Right lobe of liver (tissue), 6 donors: ENCODE results near the gene FLT1. TPM values are rescaled to one million over a fixed set of nuclear protein-coding genes. Genes with fewer than 3 reads are reported as not detected.

Experiments
- ATAC-seq, 4 donors: fragments of 200-7000 bp; cut with Tn5 transposase; one replicate each; pipeline ENCODE4 v1.9.1; 2020; ENCODE audit warnings: mild to moderate bottlenecking in 4 of 4, moderate library complexity in 4 of 4
- DNase-seq, 3 donors: peaks; one replicate each; pipeline ENCODE4 v3.0.0-alpha.2; 2020
- H3K27ac ChIP-seq, 3 donors: fragments of 200-600 bp; one replicate each; pipeline ENCODE4 v1.8.0; 2022
- H3K27me3 ChIP-seq, 2 donors: fragments of 200-600 bp; one replicate each; pipeline ENCODE4 v1.8.0; 2022
- H3K36me3 ChIP-seq, 4 donors: fragments of 200-600 bp; sonication (generic) in 1 of 4; one replicate each; pipeline versions ENCODE4 v1.5.1 to v1.8.0; 2017 to 2022; ENCODE audit warnings: control low read depth in 1 of 4
- H3K4me1 ChIP-seq, 4 donors: fragments of 200-600 bp; sonication (generic) in 1 of 4; one replicate each; pipeline versions ENCODE4 v1.5.1 to v1.8.0; 2017 to 2022; ENCODE audit warnings: control low read depth in 1 of 4
- H3K4me3 ChIP-seq, 3 donors: fragments of 200-600 bp; one replicate each; pipeline ENCODE4 v1.8.0; 2022
- H3K9me3 ChIP-seq, 4 donors: fragments of 200-600 bp; sonication (generic) in 1 of 4; one replicate each; pipeline versions ENCODE4 v1.5.1 to v1.8.0; 2017 to 2022; ENCODE audit warnings: control low read depth in 1 of 4
- CTCF ChIP-seq, 4 donors: fragments of 200-600 bp in 3 of 4; fragments of 450-650 bp in 1 of 4; IDR thresholded peaks; one replicate each; pipeline versions ENCODE4 v1.5.1 to v1.8.0; 2016 to 2022; ENCODE audit warnings: antibody characterized with exemption in 4 of 4, mild to moderate bottlenecking in 2 of 4
- POLR2A ChIP-seq: fragments of 450-650 bp; IDR thresholded peaks from one replicate; pipeline ENCODE4 v1.6.1; 2017; ENCODE audit warnings: antibody characterized with exemption, mild to moderate bottlenecking
- WGBS: methylation state at CpG from one replicate; pipeline ENCODE4 v1.1.6; 2018; ENCODE audit warnings: low coverage, low lambda C conversion rate; ENCODE audit not compliant: insufficient coverage; ENCODE audit errors: missing lambda C conversion rate; 5-methylcytosine and 5-hydroxymethylcytosine counted together
- intact Hi-C, 2 donors: fragments of 100-400 bp; cut with DNase I; formaldehyde crosslinking; loops; one replicate each; pipeline versions ENCODE4 v1.11.2 to v1.14.1; 2022
- total RNA-seq, 6 experiments: library from RNA; depleted of rRNA in 2 of 6; stranded (reverse); fragments of >200 nt in 2 of 6; fragmentation: NEBNext Ultra II Directional in 3 of 6; extraction: Animal tissue kit (Norgen Biotek cat#: 25700) in 3 of 6; gene quantifications; one replicate each; pipeline versions ENCODE4 v1.1.0 to v1.2.4, GENCODE V29; 2016 to 2023
- donor health status: DM: no; HTN: yes; CAD: no.
- donor health status: DM: no; HTN: no; CAD: no.
- donor health status: DM: no; HTN: no; CAD: no.
- donor health status: DM: no; HTN: yes; CAD: no.
- donor health status: DM: no; HTN: yes; CAD: no.

The FLT1 gene
- total RNA-seq, 6 experiments from 2014 or later: 10.6 to 66.4 (median 20.5) TPM

GRCh38 chr13:28464861-28465460 lies 30.0 kb downstream of the FLT1 start:
- H3K9me3 ChIP-seq: no peaks in the 10 kb centered on the region
- no peak for DNase-seq
- H3K27me3 ChIP-seq: no peaks in the 10 kb centered on the region
- intact Hi-C loops: no loop called here
- no peaks in the 10 kb centered on the region for H3K36me3 ChIP-seq
- ATAC-seq: no peak
- no peak overlapping the region for H3K27ac ChIP-seq
- no peaks in the 10 kb centered on the region for H3K4me1 ChIP-seq
- no peak for TF ChIP-seq POLR2A
- TF ChIP-seq CTCF (IDR thresholded peaks at IDR 0.05): no peak
- H3K4me3 ChIP-seq: no peak overlapping the region
- 68% methylated on average over 6 of the region's 6 CpGs for WGBS

GRCh38 chr13:28463481-28463880 lies 31.4 kb downstream of the FLT1 start:
- ATAC-seq (no peak), DNase-seq (no peak)
- 41% methylated on average over 3 of the region's 3 CpGs for WGBS
- intact Hi-C loops: no loop called here
- H3K4me3 ChIP-seq: no peak overlapping the region
- H3K27me3 ChIP-seq: no peaks in the 10 kb centered on the region
- no peaks in the 10 kb centered on the region for H3K36me3 ChIP-seq
- TF ChIP-seq CTCF (IDR thresholded peaks at IDR 0.05) (no peak), POLR2A (no peak)
- no peak overlapping the region for H3K27ac ChIP-seq
- H3K4me1 ChIP-seq: no peaks in the 10 kb centered on the region
- no peaks in the 10 kb centered on the region for H3K9me3 ChIP-seq

DNA sequence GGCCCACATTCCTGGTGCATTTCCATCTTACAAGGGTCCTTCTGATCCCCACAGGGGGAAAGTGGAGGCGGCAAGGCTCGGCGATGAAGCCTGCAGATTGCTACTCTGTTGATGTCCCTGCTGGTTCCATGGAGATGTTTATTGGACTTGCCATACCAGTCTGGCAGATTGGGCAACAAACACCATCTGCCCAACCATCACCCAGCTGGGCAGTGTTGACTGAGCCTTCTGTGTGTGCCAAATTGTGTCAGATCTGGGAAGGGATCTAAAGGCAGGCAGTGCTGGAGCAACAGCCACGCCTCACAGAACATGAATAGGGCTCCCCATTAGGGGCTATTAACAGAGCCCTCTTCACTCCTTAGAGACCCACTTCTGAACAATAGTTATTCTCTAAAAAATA lies 35.0 kb downstream of the FLT1 start:
- H3K4me1 ChIP-seq: no peaks in the 10 kb centered on the region
- H3K27me3 ChIP-seq: no peaks in the 10 kb centered on the region
- no peak for ATAC-seq
- 77% methylated on average over 4 of the region's 4 CpGs for WGBS
- intact Hi-C loops: no loop called here
- no peaks in the 10 kb centered on the region for H3K9me3 ChIP-seq
- no peak overlapping the region for H3K27ac ChIP-seq
- no peak for DNase-seq
- TF ChIP-seq CTCF (IDR thresholded peaks at IDR 0.05): no peak
- no peak for TF ChIP-seq POLR2A
- H3K4me3 ChIP-seq: no peak overlapping the region
- H3K36me3 ChIP-seq: no peaks in the 10 kb centered on the region

GRCh38 chr13:28458608-28459007 lies 36.3 kb downstream of the FLT1 start:
- H3K27me3 ChIP-seq: no peaks in the 10 kb centered on the region
- H3K36me3 ChIP-seq: no peaks in the 10 kb centered on the region
- ATAC-seq (no peak), DNase-seq (no peak)
- H3K4me1 ChIP-seq: no peaks in the 10 kb centered on the region
- no peak overlapping the region for H3K4me3 ChIP-seq
- H3K9me3 ChIP-seq: no peaks in the 10 kb centered on the region
- 43% methylated on average over 2 of the region's 2 CpGs for WGBS
- TF ChIP-seq CTCF (IDR thresholded peaks at IDR 0.05) (no peak), POLR2A (no peak)
- no peak overlapping the region for H3K27ac ChIP-seq
- intact Hi-C loops: no loop called here

DNA sequence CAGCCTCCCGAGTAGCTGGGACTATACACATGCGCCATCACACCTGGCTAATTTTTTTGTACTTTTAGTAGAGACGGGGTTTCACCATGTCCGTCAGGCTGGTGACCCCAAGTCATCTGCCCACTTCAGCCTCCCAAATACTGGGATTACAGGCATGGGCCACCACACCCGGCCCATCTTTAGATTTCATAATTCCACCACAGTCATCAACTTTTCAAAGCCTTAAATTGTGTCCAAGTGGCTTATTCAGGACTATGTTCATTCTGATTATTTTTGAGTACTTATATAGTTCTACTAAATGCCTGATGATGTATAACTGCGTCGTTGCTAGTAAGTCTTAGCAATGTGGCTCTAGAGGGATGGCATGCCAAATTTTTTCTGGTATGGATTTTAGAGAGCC lies 36.9 kb downstream of the FLT1 start:
- Histone ChIP-seq H3K27me3 (no peaks in the 10 kb centered on the region), H3K4me3 (no peak overlapping the region), H3K4me1 (no peaks in the 10 kb centered on the region), H3K27ac (no peak overlapping the region), H3K36me3 (no peaks in the 10 kb centered on the region), H3K9me3 (no peaks in the 10 kb centered on the region)
- TF ChIP-seq POLR2A: no peak
- intact Hi-C loops: no loop called here
- 78% methylated on average over 7 of the region's 7 CpGs for WGBS
- ATAC-seq (no peak), DNase-seq (no peak)
